Hepatocyte (in vitro differentiated cells): ENCODE results near the gene CHMP1A. TPM values are rescaled to one million over a fixed set of nuclear protein-coding genes. Genes with fewer than 3 reads are reported as not detected.

Experiments
- DNase-seq: peaks from one replicate; pipeline ENCODE4 v3.0.0-alpha.2; 2016; ENCODE audit warnings: low spot score
- H2AFZ ChIP-seq: fragments of 200-600 bp; sonication (generic); 2 replicates; pipeline ENCODE4 v1.6.0; 2016; ENCODE audit warnings: antibody characterized with exemption, mild to moderate bottlenecking
- H3K27ac ChIP-seq: fragments of 200-600 bp; sonication (generic); 2 replicates; pipeline ENCODE4 v1.5.1; 2016; ENCODE audit warnings: mild to moderate bottlenecking
- H3K27me3 ChIP-seq: fragments of 200-600 bp; sonication (generic); 2 replicates; pipeline ENCODE4 v1.6.1; 2016
- H3K36me3 ChIP-seq: fragments of 200-600 bp; sonication (generic); replicated peaks from 2 replicates; pipeline ENCODE4 v1.5.1; 2016; ENCODE audit warnings: low read depth; ENCODE audit not compliant: insufficient read depth
- H3K4me1 ChIP-seq: fragments of 200-600 bp; sonication (generic); 2 replicates; pipeline ENCODE4 v1.5.1; 2016; ENCODE audit warnings: mild to moderate bottlenecking, moderate library complexity; ENCODE audit not compliant: insufficient read depth
- H3K4me2 ChIP-seq: fragments of 200-600 bp; sonication (generic); 2 replicates; pipeline ENCODE4 v1.6.0; 2016
- H3K4me3 ChIP-seq: fragments of 200-600 bp; sonication (generic); 2 replicates; pipeline ENCODE4 v1.5.1; 2016; ENCODE audit warnings: mild to moderate bottlenecking
- H3K79me2 ChIP-seq: fragments of 200-600 bp; sonication (generic); 2 replicates; pipeline ENCODE4 v1.6.0; 2017; ENCODE audit warnings: mild to moderate bottlenecking
- H3K9me2 ChIP-seq: fragments of 200-600 bp; sonication (generic); replicated peaks from 2 replicates; pipeline ENCODE4 v1.6.0; 2017; ENCODE audit warnings: mild to moderate bottlenecking; ENCODE audit not compliant: insufficient read depth
- H3K9me3 ChIP-seq: fragments of 200-600 bp; sonication (generic); 2 replicates; pipeline ENCODE4 v1.5.1; 2016; ENCODE audit warnings: low read depth, mild to moderate bottlenecking
- H4K20me1 ChIP-seq: fragments of 200-600 bp; sonication (generic); 2 replicates; pipeline ENCODE4 v1.6.0; 2016; ENCODE audit warnings: mild to moderate bottlenecking; ENCODE audit not compliant: insufficient read depth, poor library complexity, severe bottlenecking
- EZH2 ChIP-seq: fragments of 200-600 bp; sonication (generic); IDR thresholded peaks from 2 replicates; pipeline ENCODE4 v1.6.1; 2016; ENCODE audit warnings: antibody characterized with exemption, mild to moderate bottlenecking, borderline replicate concordance
- EZH2phosphoT487 ChIP-seq: fragments of 200-600 bp; sonication (generic); IDR thresholded peaks from one replicate; pipeline ENCODE4 v1.6.1; 2018; ENCODE audit warnings: antibody characterized with exemption, mild to moderate bottlenecking, low read depth, moderate library complexity; ENCODE audit not compliant: unreplicated experiment, severe bottlenecking
- WGBS: methylation state at CpG from one replicate; pipeline ENCODE4 v1.1.6; 2016; ENCODE audit warnings: low lambda C conversion rate; ENCODE audit errors: missing lambda C conversion rate; 5-methylcytosine and 5-hydroxymethylcytosine counted together
- polyA plus RNA-seq: library from polyadenylated mRNA; unstranded; fragments of >200 nt; fragmentation: Nextera tagmentation; extraction: Ambion mirVana; gene quantifications from 2 replicates; pipeline ENCODE4 v1.2.1, GENCODE V29; 2016
- total RNA-seq: library from RNA; depleted of rRNA; stranded (reverse); fragments of >200 nt; gene quantifications from 2 replicates; pipeline ENCODE4 v1.2.3, GENCODE V29; 2014
- TF ChIP-seq, protein P1 (sequence below): fragments of 200-600 bp; sonication (generic); IDR thresholded peaks from 2 replicates; pipeline ENCODE4 v1.5.1; 2016; ENCODE audit warnings: antibody characterized with exemption, mild to moderate bottlenecking; ENCODE audit not compliant: poor library complexity

Gene CHMP1A
- total and polyA plus RNA-seq, 2 experiments from 2014 or later: 73.2 to 104 TPM

DNA sequence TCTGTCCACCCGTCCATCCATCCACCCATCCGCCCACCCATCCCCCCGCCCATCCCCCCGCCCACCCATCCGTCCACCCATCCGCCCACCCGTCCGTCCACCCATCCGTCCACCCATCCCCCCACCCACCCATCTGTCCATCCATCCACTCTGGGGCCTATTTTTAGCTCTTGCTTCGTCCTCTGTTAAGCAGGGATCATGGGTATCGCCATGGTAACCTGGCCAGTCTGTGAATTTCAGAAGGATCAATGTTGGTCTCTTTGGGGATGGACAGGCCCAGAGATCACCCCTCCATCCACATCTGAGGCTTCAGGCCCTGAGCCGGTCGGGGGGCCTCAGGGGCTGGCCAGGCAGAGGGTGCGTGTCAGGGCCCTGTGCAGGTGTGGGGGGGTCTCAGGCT lies 59.3 kb downstream of the CHMP1A start:
- Histone ChIP-seq H2AFZ (no peak overlapping the region), H3K79me2 (no peaks in the 10 kb centered on the region), H3K4me3 (no peak overlapping the region), H3K4me1 (peaks cover 11% of the 10 kb centered on the region), H3K36me3 (no peaks in the 10 kb centered on the region), H3K27me3 (no peaks in the 10 kb centered on the region), H4K20me1 (no peaks in the 10 kb centered on the region), H3K9me3 (no peaks in the 10 kb centered on the region), H3K27ac (no peak overlapping the region), H3K4me2 (no peak overlapping the region), H3K9me2 (no peaks in the 10 kb centered on the region)
- 90% methylated on average over 5 of the region's 14 CpGs for WGBS
- no peak for DNase-seq
- TF ChIP-seq EZH2 (no peak), EZH2phosphoT487 (no peak)
- TF ChIP-seq, protein P1, sequence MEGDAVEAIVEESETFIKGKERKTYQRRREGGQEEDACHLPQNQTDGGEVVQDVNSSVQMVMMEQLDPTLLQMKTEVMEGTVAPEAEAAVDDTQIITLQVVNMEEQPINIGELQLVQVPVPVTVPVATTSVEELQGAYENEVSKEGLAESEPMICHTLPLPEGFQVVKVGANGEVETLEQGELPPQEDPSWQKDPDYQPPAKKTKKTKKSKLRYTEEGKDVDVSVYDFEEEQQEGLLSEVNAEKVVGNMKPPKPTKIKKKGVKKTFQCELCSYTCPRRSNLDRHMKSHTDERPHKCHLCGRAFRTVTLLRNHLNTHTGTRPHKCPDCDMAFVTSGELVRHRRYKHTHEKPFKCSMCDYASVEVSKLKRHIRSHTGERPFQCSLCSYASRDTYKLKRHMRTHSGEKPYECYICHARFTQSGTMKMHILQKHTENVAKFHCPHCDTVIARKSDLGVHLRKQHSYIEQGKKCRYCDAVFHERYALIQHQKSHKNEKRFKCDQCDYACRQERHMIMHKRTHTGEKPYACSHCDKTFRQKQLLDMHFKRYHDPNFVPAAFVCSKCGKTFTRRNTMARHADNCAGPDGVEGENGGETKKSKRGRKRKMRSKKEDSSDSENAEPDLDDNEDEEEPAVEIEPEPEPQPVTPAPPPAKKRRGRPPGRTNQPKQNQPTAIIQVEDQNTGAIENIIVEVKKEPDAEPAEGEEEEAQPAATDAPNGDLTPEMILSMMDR: no peak

DNA sequence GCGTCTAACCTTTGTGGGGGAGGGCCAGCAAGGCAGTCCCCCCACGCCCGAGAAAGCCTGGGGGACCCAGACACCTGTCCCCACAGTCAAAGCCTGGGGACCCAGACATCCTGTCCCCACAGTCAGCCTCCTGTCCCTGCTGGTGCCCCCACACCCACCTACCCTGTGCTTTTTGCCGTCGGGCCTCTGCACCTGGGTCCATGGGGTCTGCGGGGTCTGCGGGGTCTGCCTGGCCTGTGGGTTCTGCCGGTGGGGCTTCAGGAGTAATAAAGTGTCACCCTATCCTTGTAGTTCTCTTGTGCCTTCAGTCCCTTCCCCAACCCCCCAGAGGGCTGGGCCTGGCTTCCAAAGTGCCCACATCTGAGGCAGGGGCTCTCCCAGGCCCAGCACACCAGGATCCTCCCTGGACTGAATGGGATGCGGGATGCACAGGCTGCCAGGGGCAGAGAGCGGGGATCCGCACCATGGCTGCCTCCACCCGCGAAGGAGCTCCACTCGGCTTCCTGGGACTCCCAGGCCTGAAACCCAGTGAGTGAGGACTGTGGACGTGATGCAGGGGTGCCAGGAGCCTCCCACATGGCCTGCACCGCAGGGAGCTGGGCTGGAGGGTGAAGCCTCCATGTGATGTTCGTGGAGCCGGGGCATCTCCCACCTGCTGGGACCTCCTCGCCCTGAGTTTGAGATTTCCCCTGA lies 60.4 kb downstream of the CHMP1A start:
- H3K4me3 ChIP-seq: no peak overlapping the region
- no peaks in the 10 kb centered on the region for H3K9me2 ChIP-seq
- H2AFZ ChIP-seq: no peak overlapping the region
- no peak for TF ChIP-seq EZH2
- H3K4me2 ChIP-seq: no peak overlapping the region
- H3K27me3 ChIP-seq: no peaks in the 10 kb centered on the region
- no peaks in the 10 kb centered on the region for H4K20me1 ChIP-seq
- no peaks in the 10 kb centered on the region for H3K9me3 ChIP-seq
- no peak overlapping the region for H3K27ac ChIP-seq
- no peak for DNase-seq
- WGBS: 94% methylated on average over 19 of the region's 19 CpGs
- H3K4me1 ChIP-seq: peaks cover 2% of the 10 kb centered on the region
- no peaks in the 10 kb centered on the region for H3K79me2 ChIP-seq
- H3K36me3 ChIP-seq: no peaks in the 10 kb centered on the region

DNA sequence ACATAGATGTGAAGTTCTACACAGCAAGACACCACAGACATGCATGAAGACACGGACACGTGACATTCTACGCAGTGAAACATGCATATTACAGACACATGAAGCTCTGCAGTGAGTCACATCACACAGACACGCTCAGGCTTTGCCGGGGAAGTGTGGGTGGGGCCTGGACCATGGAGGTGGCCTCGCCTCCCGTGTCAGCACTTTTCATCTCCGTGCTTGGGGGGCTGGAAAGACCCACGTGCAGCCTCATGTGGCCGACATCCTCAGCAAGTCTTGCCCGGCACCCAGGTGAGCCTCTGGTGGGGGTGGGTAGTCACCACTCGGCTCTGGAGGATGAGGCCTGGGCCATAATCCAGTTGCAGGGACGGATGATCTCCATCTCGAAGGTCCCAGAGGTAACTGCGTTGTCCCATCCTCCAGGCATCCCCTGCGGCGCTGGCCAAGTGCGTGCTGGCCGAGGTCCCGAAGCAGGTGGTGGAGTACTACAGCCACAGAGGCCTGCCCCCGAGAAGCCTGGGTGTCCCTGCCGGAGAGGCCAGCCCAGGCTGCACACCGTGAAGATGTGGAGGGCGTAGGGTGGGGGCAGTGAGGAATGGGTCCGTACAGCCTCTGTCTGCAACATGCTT lies 61.3 kb downstream of the CHMP1A start:
- Histone ChIP-seq H3K4me1 (no peaks in the 10 kb centered on the region), H3K9me3 (no peaks in the 10 kb centered on the region), H3K27me3 (no peaks in the 10 kb centered on the region), H3K4me2 (no peak overlapping the region), H4K20me1 (no peaks in the 10 kb centered on the region), H3K79me2 (no peaks in the 10 kb centered on the region), H3K9me2 (no peaks in the 10 kb centered on the region), H3K27ac (no peak overlapping the region), H2AFZ (no peak overlapping the region), H3K36me3 (no peaks in the 10 kb centered on the region), H3K4me3 (no peak overlapping the region)
- 93% methylated on average over 22 of the region's 25 CpGs for WGBS
- no peak for DNase-seq
- TF ChIP-seq EZH2phosphoT487 (no peak), EZH2 (no peak)

DNA sequence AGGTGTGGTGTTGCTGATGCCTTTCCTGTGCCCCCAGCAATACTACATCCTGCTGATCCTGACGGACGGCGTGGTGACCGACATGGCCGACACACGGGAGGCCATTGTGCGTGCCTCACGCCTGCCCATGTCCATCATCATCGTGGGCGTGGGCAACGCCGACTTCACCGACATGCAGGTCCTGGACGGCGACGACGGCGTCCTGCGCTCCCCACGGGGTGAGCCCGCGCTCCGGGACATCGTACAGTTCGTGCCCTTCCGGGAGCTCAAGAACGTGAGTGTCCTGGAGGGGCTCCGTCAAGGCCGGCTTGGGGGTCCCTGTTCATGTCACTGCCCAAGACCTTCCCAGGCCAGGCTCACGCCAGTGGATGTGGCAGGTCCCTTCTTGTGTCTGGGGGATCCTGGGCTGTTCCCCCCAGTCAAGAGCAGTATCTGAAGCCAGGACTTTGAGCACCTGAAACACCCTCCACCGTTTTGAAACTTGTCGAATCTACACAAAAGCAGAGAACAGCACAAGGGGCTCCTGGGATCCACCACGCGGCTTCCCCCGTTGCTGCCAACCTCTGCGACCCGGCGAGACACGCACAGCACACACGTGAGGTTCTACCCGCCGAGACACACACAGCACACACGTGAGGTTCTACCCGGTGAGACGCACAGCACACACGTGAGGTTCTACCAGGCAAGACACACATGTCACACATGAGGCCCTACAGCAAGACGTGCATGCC lies 62.0 kb downstream of the CHMP1A start:
- Histone ChIP-seq H3K4me1 (no peaks in the 10 kb centered on the region), H3K4me3 (no peak overlapping the region), H3K27ac (no peak overlapping the region), H3K9me2 (no peaks in the 10 kb centered on the region), H2AFZ (no peak overlapping the region), H4K20me1 (no peaks in the 10 kb centered on the region), H3K27me3 (no peaks in the 10 kb centered on the region), H3K4me2 (no peak overlapping the region), H3K79me2 (no peaks in the 10 kb centered on the region), H3K36me3 (no peaks in the 10 kb centered on the region), H3K9me3 (no peaks in the 10 kb centered on the region)
- 95% methylated on average over 47 of the region's 47 CpGs for WGBS
- no peak for DNase-seq
- no peak for TF ChIP-seq EZH2phosphoT487

Other genes starting within 250 kb of the CHMP1A start
- gene ANKRD11, start 167.1 kb downstream of the CHMP1A start, total RNA-seq: 48.7 and 50.6 TPM in 2 replicates
- 130 and 135 TPM in 2 replicates for gene ANKRD11, start 167.1 kb downstream of the CHMP1A start, polyA plus RNA-seq
- gene SPG7, start 149.3 kb downstream of the CHMP1A start, total RNA-seq: 149 and 222 TPM in 2 replicates
- gene SPG7, start 149.3 kb downstream of the CHMP1A start, polyA plus RNA-seq: 108 and 130 TPM in 2 replicates
- 4,787 and 7,288 TPM in 2 replicates for gene RPL13, start 97.0 kb downstream of the CHMP1A start, total RNA-seq
- 1,312 and 1,458 TPM in 2 replicates for gene RPL13, start 97.0 kb downstream of the CHMP1A start, polyA plus RNA-seq
- 6.6 and 8.7 TPM in 2 replicates for gene CPNE7, start 82.0 kb downstream of the CHMP1A start, total RNA-seq
- 24.8 and 32.2 TPM in 2 replicates for gene CPNE7, start 82.0 kb downstream of the CHMP1A start, polyA plus RNA-seq
- gene DPEP1, start 44.1 kb downstream of the CHMP1A start, total RNA-seq: 48.3 and 52.9 TPM in 2 replicates
- gene DPEP1, start 44.1 kb downstream of the CHMP1A start, polyA plus RNA-seq: 106 and 128 TPM in 2 replicates
- 3.6 and 4.4 TPM in 2 replicates for gene SPATA33, start 128 bp upstream of the CHMP1A start, total RNA-seq
- gene SPATA33, start 128 bp upstream of the CHMP1A start, polyA plus RNA-seq: 16.8 and 17.9 TPM in 2 replicates
- gene CDK10, start 29.0 kb upstream of the CHMP1A start, total RNA-seq: 60.1 and 70.4 TPM in 2 replicates
- gene CDK10, start 29.0 kb upstream of the CHMP1A start, polyA plus RNA-seq: 155 and 187 TPM in 2 replicates
- gene SPATA2L, start 44.0 kb upstream of the CHMP1A start, total RNA-seq: 20.2 and 32.9 TPM in 2 replicates
- gene SPATA2L, start 44.0 kb upstream of the CHMP1A start, polyA plus RNA-seq: 23.6 and 25.0 TPM in 2 replicates
- 8.0 and 13.8 TPM in 2 replicates for gene VPS9D1, start 63.2 kb upstream of the CHMP1A start, total RNA-seq
- gene VPS9D1, start 63.2 kb upstream of the CHMP1A start, polyA plus RNA-seq: 25.5 and 30.2 TPM in 2 replicates
- gene ZNF276, start 63.8 kb upstream of the CHMP1A start, total RNA-seq: 8.4 and 23.2 TPM in 2 replicates
- gene ZNF276, start 63.8 kb upstream of the CHMP1A start, polyA plus RNA-seq: 15.0 and 18.3 TPM in 2 replicates
- gene FANCA, start 158.9 kb upstream of the CHMP1A start, total RNA-seq: 6.1 and 9.5 TPM in 2 replicates
- gene FANCA, start 158.9 kb upstream of the CHMP1A start, polyA plus RNA-seq: 9.6 and 11.4 TPM in 2 replicates
- 16.9 and 21.7 TPM in 2 replicates for gene SPIRE2, start 170.8 kb upstream of the CHMP1A start, total RNA-seq
- gene SPIRE2, start 170.8 kb upstream of the CHMP1A start, polyA plus RNA-seq: 13.4 and 18.4 TPM in 2 replicates
- 79.3 and 130 TPM in 2 replicates for gene TCF25, start 215.9 kb upstream of the CHMP1A start, total RNA-seq
- gene TCF25, start 215.9 kb upstream of the CHMP1A start, polyA plus RNA-seq: 206 and 256 TPM in 2 replicates